ENCODE measurements around the gene ELP5. TPM values are rescaled to one million over a fixed set of nuclear protein-coding genes. Genes with fewer than 3 reads are reported as not detected.
A peak's percentile ranks its signal among the peaks of the same experiment; 100 is the strongest.

The ELP5 gene
- total and polyA plus RNA-seq, 10 of the 15 experiments (the other 5 are each of a cell fraction or from before 2014, with no cell fraction given) = 41.1 to 109 (median 77.5) TPM

- TF ChIP-seq SREBF2 (IDR thresholded peaks at IDR 0.05; ENCODE audit: low read length) (no peak), JUNB (IDR thresholded peaks at IDR 0.05) (no peak), BACH1 (IDR thresholded peaks at IDR 0.05; ENCODE audit: borderline replicate concordance) (no peak), ZNF274 (IDR thresholded peaks at IDR 0.05; ENCODE audit: insufficient read depth, insufficient read length) (no peak), ZNF384 (IDR thresholded peaks at IDR 0.05; ENCODE audit: borderline replicate concordance, low read depth, low read length) (no peak), ETV6 (conservative IDR thresholded peaks at IDR 0.05 in 1 of 2, IDR thresholded peaks at IDR 0.05 in 1 of 2; ENCODE audit: borderline replicate concordance in 1 of 2, low read depth in 1 of 2) (no peak), MTA2 (IDR thresholded peaks at IDR 0.05; ENCODE audit: low read depth) (no peak), SMC3 (IDR thresholded peaks at IDR 0.05; ENCODE audit: borderline replicate concordance, low read length) (no peak), ZZZ3 (IDR thresholded peaks at IDR 0.05; ENCODE audit: control insufficient read depth, insufficient read length, low read depth) (no peak), ZBTB33 (IDR thresholded peaks at IDR 0.05) (no peak), IRF3 (IDR thresholded peaks at IDR 0.05) (no peak), SUPT20H (IDR thresholded peaks at IDR 0.05; ENCODE audit: borderline replicate concordance, control insufficient read depth, low read depth, low read length) (no peak), E2F4 (IDR thresholded peaks at IDR 0.05; ENCODE audit: low read depth, low read length) (peak; percentile 72), DPF2 (IDR thresholded peaks at IDR 0.05) (no peak), JUND (IDR thresholded peaks at IDR 0.05; ENCODE audit: low read depth, low read length) (no peak), PAX8 (IDR thresholded peaks at IDR 0.05) (no peak)
Observed at GRCh38 chr17:7294614-7295153, 42.7 kb downstream of the ELP5 start, which contains the start of gene YBX2 (continued).
